HCT116 (cell line): ENCODE data around the gene MRPL49. TPM values are rescaled to one million over a fixed set of nuclear protein-coding genes. Genes with fewer than 3 reads are reported as not detected.

Source experiments
- ATAC-seq: fragments of 200-7000 bp; cut with Tn5 transposase; 2 replicates; pipeline ENCODE4 v1.9.1; 2020; ENCODE audit warnings: mild to moderate bottlenecking, moderate library complexity
- BruUV-seq: library from RNA; stranded (reverse); fragments of 400-500 nt; replicated peaks from 2 replicates; lab custom pipeline; 2021; lab: Mats Ljungman, UMichigan
- CTCF ChIA-PET: fragments of 300-600 bp; sonication (Branson Sonifier 250); formaldehyde crosslinking; loops from one replicate; lab custom pipeline; 2021; ENCODE audit warnings: antibody characterized with exemption; lab: Charles Lee
- POLR2A ChIA-PET: fragments of 300-600, 350-600 bp; sonication (Branson Sonifier 250); formaldehyde crosslinking; loops from one replicate; lab custom pipeline; 2021; ENCODE audit warnings: antibody characterized with exemption; lab: Charles Lee
- RAD21 ChIA-PET, 2 experiments: fragments of 300-600 bp; sonication (Branson Sonifier 250); formaldehyde crosslinking; loops; one replicate each; lab custom pipeline; 2023; ENCODE audit warnings: low total read pairs in 2 of 2; ENCODE audit not compliant: uncharacterized antibody in 2 of 2, unreplicated experiment in 2 of 2, low non-redundant PET in 1 of 2; lab: Charles Lee
- DNase-seq: peaks from one replicate; pipeline ENCODE4 v3.0.0-alpha.2; 2010; ENCODE audit warnings: low read depth, low spot score
- H2AFZ ChIP-seq: fragments of 200-600 bp; shearing (Covaris generic), sonication (generic); 2 replicates; pipeline ENCODE4 v1.6.1; 2017; ENCODE audit warnings: low read depth, mixed run types, mixed read lengths, antibody characterized with exemption, low read length; ENCODE audit not compliant: poor library complexity, severe bottlenecking
- H3K27ac ChIP-seq: 2 replicates; pipeline ENCODE4 v1.5.1; 2012; ENCODE audit warnings: low read depth, low read length
- H3K27me3 ChIP-seq: fragments of 200-600 bp; sonication (generic); 2 replicates; pipeline ENCODE4 v1.6.1; 2016; ENCODE audit warnings: mixed run types, low read length, mixed read lengths; ENCODE audit not compliant: insufficient read depth
- H3K36me3 ChIP-seq, 2 experiments: fragments of 200-500 bp in 1 of 2; fragments of 200-600 bp in 1 of 2; sonication (Bioruptor generic) in 1 of 2; sonication (generic) in 1 of 2; 2 replicates each; pipeline versions ENCODE4 v1.5.1 to v1.6.1; 2014 to 2016; ENCODE audit warnings: low read length in 2 of 2, inconsistent platforms in 1 of 2, mixed read lengths in 1 of 2, mixed run types in 1 of 2; ENCODE audit not compliant: insufficient read depth in 2 of 2, control insufficient read depth in 1 of 2
- H3K4me1 ChIP-seq, 2 experiments: fragments of 200-600 bp in 1 of 2; sonication (generic) in 1 of 2; 2 replicates each; pipeline versions ENCODE4 v1.5.1 to v1.6.1; 2012 to 2017; ENCODE audit warnings: low read length in 2 of 2, inconsistent platforms in 1 of 2, mild to moderate bottlenecking in 1 of 2, mixed read lengths in 1 of 2, mixed run types in 1 of 2, moderate library complexity in 1 of 2; ENCODE audit not compliant: insufficient read depth in 2 of 2, control insufficient read depth in 1 of 2
- H3K4me2 ChIP-seq: fragments of 200-600 bp; sonication (generic); 2 replicates; pipeline ENCODE4 v1.6.1; 2017; ENCODE audit warnings: mixed run types, low read length, mixed read lengths
- H3K4me3 ChIP-seq, 2 experiments: fragments of 200-600 bp in 1 of 2; sonication (generic) in 1 of 2; replicated peaks in 1 of 2; 2 replicates each; pipeline ENCODE4 v1.5.1; 2011 to 2016; ENCODE audit warnings: low read length in 2 of 2, control low read depth in 1 of 2, low read depth in 1 of 2, mild to moderate bottlenecking in 1 of 2, mixed read lengths in 1 of 2, mixed run types in 1 of 2
- H3K79me2 ChIP-seq: fragments of 200-600 bp; sonication (generic); 2 replicates; pipeline ENCODE4 v1.6.1; 2017; ENCODE audit warnings: mild to moderate bottlenecking, mixed run types, low read length, moderate library complexity, mixed read lengths; ENCODE audit not compliant: insufficient read depth
- H3K9ac ChIP-seq: fragments of 200-600 bp; sonication (generic); 2 replicates; pipeline ENCODE4 v1.6.1; 2016; ENCODE audit warnings: low read length, mixed read lengths
- H3K9me2 ChIP-seq: fragments of 200-600 bp; sonication (generic), shearing (Covaris generic); 2 replicates; pipeline ENCODE4 v1.6.1; 2017; ENCODE audit warnings: mixed run types, mild to moderate bottlenecking, moderate library complexity; ENCODE audit not compliant: insufficient read depth
- H3K9me3 ChIP-seq, 2 experiments: fragments of 200-500 bp in 1 of 2; fragments of 200-600 bp in 1 of 2; sonication (Bioruptor generic) in 1 of 2; sonication (generic) in 1 of 2; 2 replicates each; pipeline ENCODE4 v1.6.1; 2014 to 2017; ENCODE audit warnings: low read length in 2 of 2, mixed read lengths in 2 of 2, inconsistent platforms in 1 of 2, low read depth in 1 of 2, mild to moderate bottlenecking in 1 of 2, mixed run types in 1 of 2, moderate library complexity in 1 of 2; ENCODE audit not compliant: control insufficient read depth in 1 of 2, insufficient read depth in 1 of 2
- H4K20me1 ChIP-seq: fragments of 200-600 bp; sonication (generic), shearing (Covaris generic); 2 replicates; pipeline ENCODE4 v1.6.1; 2017; ENCODE audit warnings: mixed run types, mild to moderate bottlenecking, moderate library complexity; ENCODE audit not compliant: insufficient read depth
- CBX3 ChIP-seq: IDR thresholded peaks from 2 replicates; pipeline ENCODE4 v1.6.1; 2012; ENCODE audit warnings: low read depth
- CEBPB ChIP-seq: IDR thresholded peaks from 2 replicates; pipeline ENCODE4 v1.6.1; 2012; ENCODE audit warnings: low read depth
- EGR1 ChIP-seq: IDR thresholded peaks from 2 replicates; pipeline ENCODE4 v1.6.1; 2012; ENCODE audit warnings: low read depth
- ELF1 ChIP-seq: IDR thresholded peaks from 2 replicates; pipeline ENCODE4 v1.6.1; 2012; ENCODE audit warnings: low read depth, borderline replicate concordance
- EZH2 ChIP-seq: fragments of 200-600 bp; sonication (generic); IDR thresholded peaks from 2 replicates; pipeline ENCODE4 v1.6.1; 2017; ENCODE audit warnings: antibody characterized with exemption, mixed run types
- EZH2phosphoT487 ChIP-seq: fragments of 200-600 bp; IDR thresholded peaks from 2 replicates; pipeline ENCODE4 v1.6.1; 2018; ENCODE audit warnings: antibody characterized with exemption, borderline replicate concordance
- FOSL1 ChIP-seq: IDR thresholded peaks from 2 replicates; pipeline ENCODE4 v1.6.1; 2012; ENCODE audit warnings: low read depth
- JUND ChIP-seq: IDR thresholded peaks from 2 replicates; pipeline ENCODE4 v1.6.1; 2012
- POLR2AphosphoS5 ChIP-seq: IDR thresholded peaks from 2 replicates; pipeline ENCODE4 v1.6.1; 2011; ENCODE audit warnings: mild to moderate bottlenecking, low read depth, low read length, moderate library complexity
- SIN3A ChIP-seq: IDR thresholded peaks from 2 replicates; pipeline ENCODE4 v1.6.1; 2012; ENCODE audit warnings: low read depth
- SRF ChIP-seq: IDR thresholded peaks from 2 replicates; pipeline ENCODE4 v1.6.1; 2012; ENCODE audit warnings: low read depth
- TCF7L2 ChIP-seq: IDR thresholded peaks from 2 replicates; pipeline ENCODE4 v1.7.0; 2011; ENCODE audit warnings: borderline replicate concordance, inconsistent platforms; ENCODE audit not compliant: insufficient read depth, insufficient read length; ENCODE audit errors: extremely low read depth
- YY1 ChIP-seq: IDR thresholded peaks from 2 replicates; pipeline ENCODE4 v1.6.1; 2011; ENCODE audit warnings: low read length, low read depth, moderate library complexity, mild to moderate bottlenecking; ENCODE audit not compliant: insufficient replicate concordance; ENCODE audit errors: extremely low read depth
- ZFX ChIP-seq: fragments of 450-650 bp; IDR thresholded peaks from 2 replicates; pipeline ENCODE4 v1.6.1; 2017
- intact Hi-C: fragments of 100-400 bp; cut with micrococcal nuclease; formaldehyde crosslinking; loops from 2 replicates; pipeline ENCODE4 v1.10.0; 2022
- total RNA-seq: library from RNA; stranded (reverse); gene quantifications from one replicate; pipeline ENCODE4 v1.2.1, GENCODE V29; 2021; ENCODE audit not compliant: unreplicated experiment
- TF ChIP-seq, protein P1 (sequence below): IDR thresholded peaks from 2 replicates; pipeline ENCODE4 v1.6.1; 2012
- TF ChIP-seq, protein P2 (sequence below): IDR thresholded peaks from 2 replicates; pipeline ENCODE4 v1.6.1; 2012; ENCODE audit warnings: low read depth

MRPL49 gene
- total RNA-seq, 1 experiment from 2014 or later: 77.5 TPM

DNA sequence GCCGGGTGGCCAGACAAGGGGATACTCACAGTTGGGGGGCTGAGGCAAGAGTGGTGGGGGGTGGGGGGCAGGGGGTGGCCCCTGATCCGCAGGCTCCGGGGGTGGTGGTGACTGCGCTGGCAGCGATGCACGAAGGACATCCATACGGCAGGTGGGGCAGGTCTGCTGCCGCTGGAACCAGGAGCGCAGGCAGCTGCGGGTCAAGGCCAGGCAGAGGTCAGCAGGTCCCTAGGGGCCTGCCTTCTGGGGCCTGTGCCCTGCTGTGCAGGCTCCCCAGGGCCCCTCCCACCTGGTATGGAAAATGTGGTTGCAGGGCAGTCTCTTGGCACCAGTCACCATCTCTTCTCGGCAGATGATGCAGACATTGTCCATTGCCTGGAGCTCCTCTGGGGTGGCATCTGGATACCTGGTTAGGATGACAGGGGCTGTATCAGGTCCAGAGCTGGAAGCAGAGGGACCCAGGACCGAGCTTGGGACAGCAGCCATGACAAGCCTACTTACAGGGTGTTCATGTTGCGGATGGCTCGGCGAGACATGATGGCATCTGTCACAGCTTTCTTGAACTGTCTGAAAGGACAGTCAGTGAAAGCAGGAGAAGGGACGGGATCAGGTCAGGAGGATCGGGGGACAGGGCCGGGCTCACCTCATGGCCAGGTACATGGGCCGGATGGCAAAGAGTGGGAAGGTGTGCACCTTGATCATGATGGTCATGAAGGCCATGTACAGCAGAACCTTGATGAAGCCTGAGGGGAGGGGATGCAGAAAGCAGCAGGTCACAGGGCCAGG is 8.7 kb downstream of the MRPL49 start:
- CTCF ChIA-PET: no interaction called here
- no TSS peak for BruUV-seq
- ATAC-seq: no peak

DNA sequence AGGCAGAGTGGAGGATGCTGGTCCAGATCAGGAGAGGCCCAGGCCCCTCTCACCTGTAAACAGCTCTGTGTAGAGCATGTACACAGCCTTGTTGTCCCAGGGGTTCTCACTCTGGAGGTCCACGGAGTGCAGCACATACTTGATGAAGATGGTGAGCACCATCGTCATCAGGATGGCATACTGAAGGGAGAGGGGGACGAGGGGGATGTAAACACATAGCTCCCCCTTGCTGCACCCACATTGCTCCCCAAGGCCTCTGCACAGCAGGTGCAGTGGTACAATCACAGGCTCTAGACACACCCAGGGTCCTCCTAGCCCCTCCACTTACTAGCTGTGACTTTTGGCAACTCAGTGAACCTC is 9.3 kb downstream of the MRPL49 start:
- RAD21 ChIA-PET: no interaction called here
- Histone ChIP-seq H3K9me2 (no peaks in the 10 kb centered on the region), H3K36me3 (peaks cover 22 to 49% of the 10 kb centered on the region in 2 experiments; a peak in 3 of 4 replicates)

More for the DNA sequence above, 8.7 kb downstream of the MRPL49 start:
- no peak for TF ChIP-seq CEBPB
- no peak for TF ChIP-seq YY1
- TF ChIP-seq JUND: no peak
- no peak for TF ChIP-seq ZFX
- no peak for TF ChIP-seq ELF1
- TF ChIP-seq SRF: no peak
- no peak for TF ChIP-seq CBX3
- no peak for TF ChIP-seq FOSL1
- no peak for TF ChIP-seq TCF7L2
- no peak for TF ChIP-seq SIN3A
- no peak for TF ChIP-seq POLR2AphosphoS5
- TF ChIP-seq, protein P1, sequence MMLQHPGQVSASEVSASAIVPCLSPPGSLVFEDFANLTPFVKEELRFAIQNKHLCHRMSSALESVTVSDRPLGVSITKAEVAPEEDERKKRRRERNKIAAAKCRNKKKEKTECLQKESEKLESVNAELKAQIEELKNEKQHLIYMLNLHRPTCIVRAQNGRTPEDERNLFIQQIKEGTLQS: no peak
- TF ChIP-seq EGR1: no peak
- TF ChIP-seq EZH2phosphoT487: no peak
- Histone ChIP-seq H3K4me3 (no peak overlapping the region), H3K4me1 (peaks cover 9 to 19% of the 10 kb centered on the region in 2 experiments; a peak in 3 of 4 replicates), H2AFZ (no peak overlapping the region), H3K9ac (no peak overlapping the region), H3K4me2 (no peak overlapping the region), H3K27ac (no peak overlapping the region), H3K79me2 (peaks cover 32% of the 10 kb centered on the region), H3K36me3 (peaks cover 24 to 53% of the 10 kb centered on the region in 2 experiments), H3K9me2 (no peaks in the 10 kb centered on the region), H3K9me3 (no peaks in the 10 kb centered on the region), H3K27me3 (no peaks in the 10 kb centered on the region), H4K20me1 (no peaks in the 10 kb centered on the region)
- no peak for DNase-seq
- intact Hi-C loops: no loop called here
- RAD21 ChIA-PET: no interaction called here
- POLR2A ChIA-PET: interaction anchor here (1.8 to 2.1 kb wide), 2 partner anchors 9 to 51 kb away, joined by 4 to 12 read pairs; partner anchors contain the start of genes CAPN1, FAU and MRPL49

More for the DNA sequence above, 9.3 kb downstream of the MRPL49 start:
- no TSS peak for BruUV-seq
- DNase-seq: no peak
- ATAC-seq: no peak
- no peak overlapping the region for H3K4me2 ChIP-seq
- no peak overlapping the region for H3K9ac ChIP-seq
- no peak overlapping the region for H3K4me3 ChIP-seq
- no peaks in the 10 kb centered on the region for H4K20me1 ChIP-seq
- ChIA-PET POLR2A (interaction anchor here (2.1 kb wide), 1 partner anchor 9 kb away, joined by 12 read pairs; the partner anchor contains the start of genes FAU and MRPL49), CTCF (no interaction called here)
- H3K27me3 ChIP-seq: no peaks in the 10 kb centered on the region
- peaks cover 31% of the 10 kb centered on the region for H3K79me2 ChIP-seq
- intact Hi-C loops: no loop called here
- H3K27ac ChIP-seq: no peak overlapping the region
- H3K9me3 ChIP-seq: no peaks in the 10 kb centered on the region
- H3K4me1 ChIP-seq: peaks cover 9 to 25% of the 10 kb centered on the region in 2 experiments; a peak in 3 of 4 replicates
- no peak overlapping the region for H2AFZ ChIP-seq
- TF ChIP-seq EGR1 (no peak), ZFX (no peak), CEBPB (no peak), YY1 (no peak), FOSL1 (no peak), JUND (no peak), EZH2 (no peak)
- TF ChIP-seq, protein P2, sequence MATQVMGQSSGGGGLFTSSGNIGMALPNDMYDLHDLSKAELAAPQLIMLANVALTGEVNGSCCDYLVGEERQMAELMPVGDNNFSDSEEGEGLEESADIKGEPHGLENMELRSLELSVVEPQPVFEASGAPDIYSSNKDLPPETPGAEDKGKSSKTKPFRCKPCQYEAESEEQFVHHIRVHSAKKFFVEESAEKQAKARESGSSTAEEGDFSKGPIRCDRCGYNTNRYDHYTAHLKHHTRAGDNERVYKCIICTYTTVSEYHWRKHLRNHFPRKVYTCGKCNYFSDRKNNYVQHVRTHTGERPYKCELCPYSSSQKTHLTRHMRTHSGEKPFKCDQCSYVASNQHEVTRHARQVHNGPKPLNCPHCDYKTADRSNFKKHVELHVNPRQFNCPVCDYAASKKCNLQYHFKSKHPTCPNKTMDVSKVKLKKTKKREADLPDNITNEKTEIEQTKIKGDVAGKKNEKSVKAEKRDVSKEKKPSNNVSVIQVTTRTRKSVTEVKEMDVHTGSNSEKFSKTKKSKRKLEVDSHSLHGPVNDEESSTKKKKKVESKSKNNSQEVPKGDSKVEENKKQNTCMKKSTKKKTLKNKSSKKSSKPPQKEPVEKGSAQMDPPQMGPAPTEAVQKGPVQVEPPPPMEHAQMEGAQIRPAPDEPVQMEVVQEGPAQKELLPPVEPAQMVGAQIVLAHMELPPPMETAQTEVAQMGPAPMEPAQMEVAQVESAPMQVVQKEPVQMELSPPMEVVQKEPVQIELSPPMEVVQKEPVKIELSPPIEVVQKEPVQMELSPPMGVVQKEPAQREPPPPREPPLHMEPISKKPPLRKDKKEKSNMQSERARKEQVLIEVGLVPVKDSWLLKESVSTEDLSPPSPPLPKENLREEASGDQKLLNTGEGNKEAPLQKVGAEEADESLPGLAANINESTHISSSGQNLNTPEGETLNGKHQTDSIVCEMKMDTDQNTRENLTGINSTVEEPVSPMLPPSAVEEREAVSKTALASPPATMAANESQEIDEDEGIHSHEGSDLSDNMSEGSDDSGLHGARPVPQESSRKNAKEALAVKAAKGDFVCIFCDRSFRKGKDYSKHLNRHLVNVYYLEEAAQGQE: no peak
